GM18868 (cell line): ENCODE results near the gene PSKH1.

Experiments
- ATAC-seq: cut with Tn5 transposase; IDR thresholded peaks from one replicate; pipeline ENCODE4 v1.9.1; 2021; ENCODE audit warnings: mild to moderate bottlenecking, moderate library complexity; ENCODE audit not compliant: unreplicated experiment

The PSKH1 gene

GRCh38 chr16:67975321-67976105, 82.5 kb downstream of the PSKH1 start:
- ATAC-seq: no peak

- ATAC-seq: no peak
Measured at GRCh38 chr16:67976205-67976604, 83.2 kb downstream of the PSKH1 start.

GRCh38 chr16:67977005-67977404, 84.0 kb downstream of the PSKH1 start:
- no peak for ATAC-seq

GRCh38 chr16:67977469-67978227, 84.6 kb downstream of the PSKH1 start:
- ATAC-seq: no peak
